Common myeloid progenitor, CD34-positive (primary cell): Measurements from ENCODE around the gene TBX4.

Source experiments
- CTCF ChIA-PET: fragments of 350-600 bp; sonication (Branson Sonifier 250); formaldehyde crosslinking; loops from one replicate; lab custom pipeline; 2021; ENCODE audit warnings: antibody characterized with exemption; lab: Charles Lee
- POLR2A ChIA-PET: fragments of 350-600 bp; sonication (Branson Sonifier 250); formaldehyde crosslinking; loops from one replicate; lab custom pipeline; 2021; ENCODE audit warnings: antibody characterized with exemption; lab: Charles Lee
- DNase-seq, 3 donors: peaks; one replicate each; pipeline versions ENCODE4 v3.0.0 to v3.0.0-alpha.2; 2013
- H3K27ac ChIP-seq, 2 experiments: 1 replicate in 1 of 2; 2 replicates in 1 of 2; pipeline ENCODE4 v1.7.0; 2013; ENCODE audit warnings: inconsistent platforms in 2 of 2, low read length in 2 of 2, mild to moderate bottlenecking in 2 of 2, low read depth in 1 of 2, moderate library complexity in 1 of 2; ENCODE audit not compliant: severe bottlenecking in 2 of 2, insufficient read depth in 1 of 2, poor library complexity in 1 of 2
- H3K27me3 ChIP-seq, 5 experiments: replicated peaks in 2 of 5; 1 replicate in 3 of 5; 2 replicates in 2 of 5; pipeline versions ENCODE4 v1.6.1 to v1.7.0; 2013; ENCODE audit warnings: low read length in 4 of 5, mild to moderate bottlenecking in 2 of 5, moderate library complexity in 2 of 5, inconsistent platforms in 1 of 5; ENCODE audit not compliant: insufficient read depth in 5 of 5, control insufficient read depth in 4 of 5
- H3K36me3 ChIP-seq, 4 experiments: 1 replicate in 2 of 4; 2 replicates in 2 of 4; pipeline versions ENCODE4 v1.6.1 to v1.7.0; 2013; ENCODE audit warnings: low read length in 3 of 4, control low read depth in 1 of 4, mild to moderate bottlenecking in 1 of 4; ENCODE audit not compliant: control insufficient read depth in 4 of 4, insufficient read depth in 4 of 4
- H3K4me1 ChIP-seq, 4 experiments: 1 replicate in 3 of 4; 2 replicates in 1 of 4; pipeline versions ENCODE4 v1.6.1 to v1.7.1; 2013; ENCODE audit warnings: low read length in 3 of 4, mild to moderate bottlenecking in 3 of 4, control low read depth in 1 of 4, inconsistent platforms in 1 of 4, moderate library complexity in 1 of 4; ENCODE audit not compliant: control insufficient read depth in 4 of 4, insufficient read depth in 4 of 4; ENCODE audit errors: control extremely low read depth in 1 of 4
- H3K4me3 ChIP-seq, 7 experiments: 1 replicate in 4 of 7; 2 replicates in 3 of 7; pipeline versions ENCODE4 v1.5.1 to v1.7.0; 2013; ENCODE audit warnings: mild to moderate bottlenecking in 7 of 7, low read length in 6 of 7, moderate library complexity in 6 of 7, inconsistent platforms in 2 of 7, low read depth in 2 of 7, control low read depth in 1 of 7; ENCODE audit not compliant: insufficient read depth in 4 of 7, control insufficient read depth in 1 of 7; ENCODE audit errors: extremely low read depth in 1 of 7
- H3K9me3 ChIP-seq, 5 experiments: 1 replicate in 4 of 5; 2 replicates in 1 of 5; pipeline versions ENCODE4 v1.6.1 to v1.7.1; 2013; ENCODE audit warnings: low read length in 4 of 5, mild to moderate bottlenecking in 2 of 5, inconsistent platforms in 1 of 5, low read depth in 1 of 5, moderate library complexity in 1 of 5; ENCODE audit not compliant: control insufficient read depth in 4 of 5, insufficient read depth in 2 of 5; ENCODE audit errors: control extremely low read depth in 1 of 5
- WGBS: methylation state at CpG from one replicate; pipeline ENCODE4 v1.1.5; 2013; ENCODE audit not compliant: insufficient coverage; 5-methylcytosine and 5-hydroxymethylcytosine counted together

Gene TBX4

GRCh38 chr17:61465550-61466237 lies 13.5 kb downstream of the TBX4 start:
- no peak overlapping the region for H3K27ac ChIP-seq
- no peaks in the 10 kb centered on the region for H3K36me3 ChIP-seq
- POLR2A ChIA-PET = no interaction called here
- 94% methylated on average over 15 of the region's 17 CpGs for WGBS
- H3K27me3 ChIP-seq = peaks cover under 1 to 83% (median 30%) of the 10 kb centered on the region in 5 experiments
- peaks cover 2 to 15% (median 7%) of the 10 kb centered on the region in 4 experiments for H3K4me1 ChIP-seq
- CTCF ChIA-PET = no interaction called here
- no peak for DNase-seq
- no peak overlapping the region for H3K4me3 ChIP-seq
- peaks cover 0 to 2% (median 0%) of the 10 kb centered on the region in 5 experiments for H3K9me3 ChIP-seq

- ChIA-PET POLR2A (no interaction called here), CTCF (interaction anchor here (2.0 kb wide), 1 partner anchor 50 kb away, joined by 5 read pairs; no protein-coding TSS in a partner anchor)
- peaks cover 0 to 77% (median 29%) of the 10 kb centered on the region in 5 experiments for H3K27me3 ChIP-seq
- no peak overlapping the region for H3K4me3 ChIP-seq
- no peaks in the 10 kb centered on the region for H3K36me3 ChIP-seq
- H3K4me1 ChIP-seq = peaks cover 0 to 15% (median 7%) of the 10 kb centered on the region in 4 experiments
- no peak for DNase-seq
- no peak overlapping the region for H3K27ac ChIP-seq
- WGBS = 95% methylated on average over 7 of the region's 7 CpGs
- no peaks in the 10 kb centered on the region for H3K9me3 ChIP-seq
These were observed 14.0 kb downstream of the TBX4 start for GRCh38 chr17:61466246-61466645.

GRCh38 chr17:61467416-61468262 lies 15.4 kb downstream of the TBX4 start:
- Histone ChIP-seq H3K27me3 (peaks cover 0 to 63% (median 21%) of the 10 kb centered on the region in 5 experiments), H3K4me1 (peaks cover 0 to 3% (median 1%) of the 10 kb centered on the region in 4 experiments), H3K4me3 (no peak overlapping the region), H3K36me3 (no peaks in the 10 kb centered on the region), H3K9me3 (no peaks in the 10 kb centered on the region), H3K27ac (no peak overlapping the region)
- no peak for DNase-seq
- CTCF ChIA-PET = interaction anchor here (1.7 to 2.0 kb wide), 2 partner anchors 7 to 52 kb away, joined by 3 to 5 read pairs; no protein-coding TSS in a partner anchor
- POLR2A ChIA-PET = no interaction called here
- WGBS = 71% methylated on average over 15 of the region's 15 CpGs

- Histone ChIP-seq H3K4me3 (no peak overlapping the region), H3K36me3 (no peaks in the 10 kb centered on the region), H3K27me3 (peaks cover 0 to 59% (median 15%) of the 10 kb centered on the region in 5 experiments), H3K27ac (no peak overlapping the region), H3K4me1 (peaks cover 0 to 3% (median 0%) of the 10 kb centered on the region in 4 experiments), H3K9me3 (no peaks in the 10 kb centered on the region)
- POLR2A ChIA-PET = no interaction called here
- CTCF ChIA-PET = interaction anchor here (1.1 to 2.0 kb wide), 3 partner anchors 8 to 52 kb away, joined by 3 to 5 read pairs (median 3); no protein-coding TSS in a partner anchor
- DNase-seq = no peak
- 84% methylated on average over 6 of the region's 8 CpGs for WGBS
These were observed 16.2 kb downstream of the TBX4 start for GRCh38 chr17:61468263-61468907.

GRCh38 chr17:61469474-61469873 lies 17.3 kb downstream of the TBX4 start:
- DNase-seq = no peak
- 96% methylated on average over 4 of the region's 6 CpGs for WGBS

GRCh38 chr17:61469949-61470348 lies 17.7 kb downstream of the TBX4 start:
- DNase-seq = no peak
- no peak overlapping the region for H3K27ac ChIP-seq
- H3K4me3 ChIP-seq = no peak overlapping the region
- no peaks in the 10 kb centered on the region for H3K9me3 ChIP-seq
- CTCF ChIA-PET = no interaction called here
- POLR2A ChIA-PET = no interaction called here
- H3K27me3 ChIP-seq = peaks cover 0 to 46% (median 14%) of the 10 kb centered on the region in 5 experiments
- WGBS = 98% methylated on average over 5 of the region's 5 CpGs
- no peaks in the 10 kb centered on the region for H3K4me1 ChIP-seq
- H3K36me3 ChIP-seq = no peaks in the 10 kb centered on the region

More at GRCh38 chr17:61469474-61469873, 17.3 kb downstream of the TBX4 start:
- Histone ChIP-seq H3K36me3 (no peaks in the 10 kb centered on the region), H3K4me3 (no peak overlapping the region), H3K27ac (no peak overlapping the region), H3K9me3 (no peaks in the 10 kb centered on the region), H3K27me3 (peaks cover 0 to 48% (median 14%) of the 10 kb centered on the region in 5 experiments), H3K4me1 (peaks cover 0 to 3% (median 0%) of the 10 kb centered on the region in 4 experiments)
- CTCF ChIA-PET = interaction anchor here (1.1 to 1.7 kb wide), 2 partner anchors 9 to 10 kb away, joined by 3 read pairs; no protein-coding TSS in a partner anchor
- POLR2A ChIA-PET = no interaction called here
